DND-41 (cell line): ENCODE measurements around the gene POLR3G.
A peak's percentile ranks its signal among the peaks of the same experiment; 100 is the strongest.

Experiments
- ATAC-seq: fragments of 200-7000 bp; cut with Tn5 transposase; 3 replicates; pipeline ENCODE4 v1.9.1; 2021; ENCODE audit warnings: low read depth; ENCODE audit not compliant: insufficient read depth
- DNase-seq: peaks from one replicate; pipeline ENCODE4 v3.0.0-alpha.2; 2020
- H2AFZ ChIP-seq: 2 replicates; pipeline ENCODE4 v1.6.0; 2012; ENCODE audit warnings: low read depth, low read length
- H3K27ac ChIP-seq: 2 replicates; pipeline ENCODE4 v1.5.1; 2012; ENCODE audit warnings: low read length, inconsistent platforms
- H3K27me3 ChIP-seq: fragments of 200-600 bp; sonication (generic); 2 replicates; pipeline ENCODE4 v1.6.0; 2012; ENCODE audit warnings: low read length, mild to moderate bottlenecking, inconsistent platforms; ENCODE audit not compliant: insufficient read depth, poor library complexity
- H3K36me3 ChIP-seq: 2 replicates; pipeline ENCODE4 v1.5.1; 2012; ENCODE audit warnings: low read length, inconsistent platforms; ENCODE audit not compliant: insufficient read depth
- H3K4me1 ChIP-seq: 2 replicates; pipeline ENCODE4 v1.5.1; 2012; ENCODE audit warnings: mild to moderate bottlenecking, low read length; ENCODE audit not compliant: insufficient read depth
- H3K4me2 ChIP-seq: 2 replicates; pipeline ENCODE4 v1.6.0; 2012; ENCODE audit warnings: mild to moderate bottlenecking, moderate library complexity, low read length, inconsistent platforms; ENCODE audit not compliant: insufficient read depth
- H3K4me3 ChIP-seq, 2 experiments: fragments of 200-600 bp in 1 of 2; shearing (Covaris generic) in 1 of 2; 2 replicates each; pipeline ENCODE4 v1.5.1; 2012 to 2016; ENCODE audit warnings: inconsistent platforms in 2 of 2, low read length in 2 of 2, mild to moderate bottlenecking in 2 of 2, low read depth in 1 of 2, moderate library complexity in 1 of 2
- H3K79me2 ChIP-seq: 2 replicates; pipeline ENCODE4 v1.6.0; 2012; ENCODE audit warnings: low read length, inconsistent platforms; ENCODE audit not compliant: insufficient read depth
- H3K9ac ChIP-seq: 2 replicates; pipeline ENCODE4 v1.6.0; 2012; ENCODE audit warnings: low read depth, mild to moderate bottlenecking, inconsistent platforms, low read length, moderate library complexity
- H3K9me3 ChIP-seq: 2 replicates; pipeline ENCODE4 v1.5.1; 2012; ENCODE audit warnings: low read length, moderate library complexity, mild to moderate bottlenecking, inconsistent platforms; ENCODE audit not compliant: insufficient read depth, severe bottlenecking
- H4K20me1 ChIP-seq: 2 replicates; pipeline ENCODE4 v1.6.0; 2012; ENCODE audit warnings: low read length; ENCODE audit not compliant: insufficient read depth
- CTCF ChIP-seq: IDR thresholded peaks from 2 replicates; pipeline ENCODE4 v1.5.1; 2012; ENCODE audit warnings: borderline replicate concordance, low read length, moderate library complexity, mild to moderate bottlenecking; ENCODE audit not compliant: poor library complexity, severe bottlenecking; ENCODE audit errors: extremely low read depth
- EZH2 ChIP-seq: IDR thresholded peaks from 3 replicates; pipeline ENCODE4 v1.6.1; 2012; ENCODE audit warnings: borderline replicate concordance, low read depth, mild to moderate bottlenecking, moderate library complexity, low read length, inconsistent platforms; ENCODE audit not compliant: severe bottlenecking

Gene POLR3G

GRCh38 chr5:90438100-90438499, 36.6 kb upstream of the POLR3G start:
- Histone ChIP-seq H4K20me1 (no peaks in the 10 kb centered on the region), H3K27me3 (peaks cover 17% of the 10 kb centered on the region), H3K27ac (no peak overlapping the region), H3K4me2 (no peak overlapping the region), H3K36me3 (no peaks in the 10 kb centered on the region), H2AFZ (no peak overlapping the region), H3K4me1 (peaks cover 11% of the 10 kb centered on the region), H3K4me3 (no peak overlapping the region), H3K9me3 (no peaks in the 10 kb centered on the region), H3K79me2 (no peaks in the 10 kb centered on the region), H3K9ac (no peak overlapping the region)
- ATAC-seq (no peak), DNase-seq (no peak)
- TF ChIP-seq EZH2 (no peak), CTCF (no peak)

- TF ChIP-seq CTCF (no peak), EZH2 (no peak)
- ATAC-seq (no peak), DNase-seq (no peak)
- H3K79me2 ChIP-seq, result no peaks in the 10 kb centered on the region
- H3K4me2 ChIP-seq, result no peak overlapping the region
- H3K4me1 ChIP-seq, result peaks cover 11% of the 10 kb centered on the region
- H3K9me3 ChIP-seq, result no peaks in the 10 kb centered on the region
- no peak overlapping the region for H3K9ac ChIP-seq
- H4K20me1 ChIP-seq, result no peaks in the 10 kb centered on the region
- no peak overlapping the region for H3K4me3 ChIP-seq
- no peak overlapping the region for H3K27ac ChIP-seq
- H3K36me3 ChIP-seq, result no peaks in the 10 kb centered on the region
- peaks cover 17% of the 10 kb centered on the region for H3K27me3 ChIP-seq
- H2AFZ ChIP-seq, result peak overlapping the region; percentile 57
These were observed 34.0 kb upstream of the POLR3G start for GRCh38 chr5:90440644-90441043.

GRCh38 chr5:90446961-90447360, 27.7 kb upstream of the POLR3G start:
- Histone ChIP-seq H3K4me3 (no peak overlapping the region), H4K20me1 (no peaks in the 10 kb centered on the region), H3K9ac (no peak overlapping the region), H3K79me2 (no peaks in the 10 kb centered on the region), H3K27ac (no peak overlapping the region), H3K27me3 (no peaks in the 10 kb centered on the region), H3K4me1 (no peaks in the 10 kb centered on the region), H3K36me3 (no peaks in the 10 kb centered on the region), H2AFZ (no peak overlapping the region), H3K9me3 (no peaks in the 10 kb centered on the region), H3K4me2 (no peak overlapping the region)
- DNase-seq (no peak), ATAC-seq (no peak)
- TF ChIP-seq EZH2 (no peak), CTCF (no peak)

GRCh38 chr5:90461288-90461687, 13.4 kb upstream of the POLR3G start:
- no peaks in the 10 kb centered on the region for H4K20me1 ChIP-seq
- no peaks in the 10 kb centered on the region for H3K9me3 ChIP-seq
- H3K4me3 ChIP-seq, result no peak overlapping the region
- TF ChIP-seq CTCF, result no peak
- no peak for TF ChIP-seq EZH2
- no peaks in the 10 kb centered on the region for H3K4me1 ChIP-seq
- ATAC-seq (no peak), DNase-seq (no peak)
- no peak overlapping the region for H3K27ac ChIP-seq
- no peaks in the 10 kb centered on the region for H3K36me3 ChIP-seq
- no peak overlapping the region for H3K9ac ChIP-seq
- no peaks in the 10 kb centered on the region for H3K27me3 ChIP-seq
- no peak overlapping the region for H3K4me2 ChIP-seq
- no peak overlapping the region for H2AFZ ChIP-seq
- no peaks in the 10 kb centered on the region for H3K79me2 ChIP-seq
